GM23338 (cell line): ENCODE data around the gene MYH7. TPM values are rescaled to one million over a fixed set of nuclear protein-coding genes. Genes with fewer than 3 reads are reported as not detected.

Source experiments
- ATAC-seq: fragments of 200-7000 bp; cut with Tn5 transposase; 3 replicates; pipeline ENCODE4 v1.9.1; 2020
- DNase-seq: peaks from one replicate; pipeline ENCODE4 v3.0.0-alpha.2; 2015; ENCODE audit warnings: low spot score
- H2AFZ ChIP-seq: fragments of 200-600 bp; sonication (generic); 2 replicates; pipeline ENCODE4 v1.8.0; 2016; ENCODE audit warnings: antibody characterized with exemption, mild to moderate bottlenecking, moderate library complexity
- H3F3A ChIP-seq: fragments of 200-600 bp; sonication (generic); replicated peaks from 2 replicates; pipeline ENCODE4 v1.8.0; 2017; ENCODE audit warnings: antibody characterized with exemption, mixed run types, low read depth
- H3K27ac ChIP-seq: fragments of 200-600 bp; sonication (generic); 2 replicates; pipeline ENCODE4 v1.6.1; 2016; ENCODE audit warnings: low read depth
- H3K27me3 ChIP-seq: fragments of 200-600 bp; sonication (generic); 2 replicates; pipeline ENCODE4 v1.8.0; 2016; ENCODE audit warnings: mild to moderate bottlenecking, mixed run types, moderate library complexity; ENCODE audit not compliant: insufficient read depth
- H3K36me3 ChIP-seq: fragments of 200-600 bp; sonication (generic); 2 replicates; pipeline ENCODE4 v1.8.0; 2016; ENCODE audit warnings: mild to moderate bottlenecking; ENCODE audit not compliant: insufficient read depth
- H3K4me1 ChIP-seq: fragments of 200-600 bp; sonication (generic); 2 replicates; pipeline ENCODE4 v1.8.0; 2016; ENCODE audit warnings: mild to moderate bottlenecking, moderate library complexity; ENCODE audit not compliant: insufficient read depth
- H3K4me2 ChIP-seq: fragments of 200-600 bp; sonication (generic); 2 replicates; pipeline ENCODE4 v1.7.1; 2017; ENCODE audit warnings: mixed run types
- H3K4me3 ChIP-seq: fragments of 200-600 bp; sonication (generic); 2 replicates; pipeline ENCODE4 v1.6.1; 2016; ENCODE audit warnings: mixed run types
- H3K79me2 ChIP-seq: fragments of 200-600 bp; sonication (generic); replicated peaks from 2 replicates; pipeline ENCODE4 v1.8.0; 2017; ENCODE audit warnings: mild to moderate bottlenecking; ENCODE audit not compliant: insufficient read depth
- H3K9me2 ChIP-seq: fragments of 200-600 bp; sonication (generic); 2 replicates; pipeline ENCODE4 v1.8.0; 2017; ENCODE audit not compliant: insufficient read depth
- H4K20me1 ChIP-seq: fragments of 200-600 bp; sonication (generic); replicated peaks from 2 replicates; pipeline ENCODE4 v1.8.0; 2017; ENCODE audit warnings: mild to moderate bottlenecking; ENCODE audit not compliant: insufficient read depth
- H3K27ac Mint-ChIP-seq: 2 replicates; pipeline ENCODE4 v1.8.0; 2020; ENCODE audit warnings: inconsistent platforms, mild to moderate bottlenecking, moderate library complexity, mixed read lengths
- H3K27me3 Mint-ChIP-seq: 3 replicates; pipeline ENCODE4 v1.8.0; 2022; ENCODE audit warnings: low read depth, mild to moderate bottlenecking, moderate library complexity, mixed read lengths, inconsistent platforms; ENCODE audit not compliant: insufficient read depth, poor library complexity
- H3K36me3 Mint-ChIP-seq: 3 replicates; pipeline ENCODE4 v1.8.0; 2021; ENCODE audit warnings: low read depth, mild to moderate bottlenecking, inconsistent platforms, moderate library complexity, mixed read lengths
- H3K4me1 Mint-ChIP-seq: 3 replicates; pipeline ENCODE4 v1.8.0; 2020; ENCODE audit warnings: mild to moderate bottlenecking, inconsistent platforms, mixed read lengths
- H3K4me3 Mint-ChIP-seq: 3 replicates; pipeline ENCODE4 v1.8.0; 2021; ENCODE audit warnings: moderate library complexity, mild to moderate bottlenecking, inconsistent platforms, mixed read lengths
- H3K9me3 Mint-ChIP-seq: 3 replicates; pipeline ENCODE4 v1.8.0; 2020; ENCODE audit warnings: moderate library complexity, mild to moderate bottlenecking, inconsistent platforms, mixed read lengths
- EZH2phosphoT487 ChIP-seq: fragments of 200-600 bp; sonication (generic); IDR thresholded peaks from one replicate; pipeline ENCODE4 v1.8.1; 2018; ENCODE audit warnings: antibody characterized with exemption; ENCODE audit not compliant: unreplicated experiment
- JUNB ChIP-seq: IDR thresholded peaks from one replicate; pipeline ENCODE4 v1.6.1; 2016; ENCODE audit warnings: antibody characterized with exemption; ENCODE audit not compliant: unreplicated experiment
- NANOG ChIP-seq: IDR thresholded peaks from 2 replicates; pipeline ENCODE4 v1.6.1; 2016; ENCODE audit warnings: antibody characterized with exemption, borderline replicate concordance
- POLR2AphosphoS5 ChIP-seq: IDR thresholded peaks from 2 replicates; pipeline ENCODE4 v1.6.1; 2016; ENCODE audit warnings: antibody characterized with exemption, low read depth
- STAT1 ChIP-seq: IDR thresholded peaks from one replicate; pipeline ENCODE4 v1.6.1; 2016; ENCODE audit warnings: antibody characterized with exemption; ENCODE audit not compliant: unreplicated experiment
- ZNF114 ChIP-seq: fragments of 250-450 bp; sonication (Bioruptor Pico); IDR thresholded peaks from 2 replicates; pipeline ENCODE4 v1.5.0; 2020; ENCODE audit warnings: mild to moderate bottlenecking, moderate library complexity
- ZNF331 ChIP-seq: fragments of 250-450 bp; sonication (Bioruptor Pico); IDR thresholded peaks from 2 replicates; pipeline ENCODE4 v1.5.0; 2020; ENCODE audit warnings: low read depth, mild to moderate bottlenecking, moderate library complexity
- polyA plus RNA-seq: library from polyadenylated mRNA; unstranded; fragments of >200 nt; fragmentation: Nextera tagmentation; extraction: Ambion mirVana; gene quantifications from 2 replicates; pipeline ENCODE4 v1.2.1, GENCODE V29; 2016
- total RNA-seq: library from RNA; depleted of rRNA; stranded (reverse); fragments of >200 nt; shearing (Covaris generic); gene quantifications from 2 replicates; pipeline ENCODE4 v1.2.3, GENCODE V29; 2014
- TF ChIP-seq, protein P1 (sequence below): IDR thresholded peaks from 2 replicates; pipeline ENCODE4 v1.6.1; 2016; ENCODE audit warnings: antibody characterized with exemption
- TF ChIP-seq, protein P2 (sequence below): IDR thresholded peaks from one replicate; pipeline ENCODE4 v1.6.1; 2018; ENCODE audit warnings: antibody characterized with exemption; ENCODE audit not compliant: unreplicated experiment
- TF ChIP-seq, protein P3 (sequence below): fragments of 250-450 bp; sonication (Bioruptor Pico); IDR thresholded peaks from 2 replicates; pipeline ENCODE4 v1.5.0; 2020; ENCODE audit warnings: mild to moderate bottlenecking, moderate library complexity

The MYH7 gene
- total and polyA plus RNA-seq, 2 experiments from 2014 or later, result not detected

DNA sequence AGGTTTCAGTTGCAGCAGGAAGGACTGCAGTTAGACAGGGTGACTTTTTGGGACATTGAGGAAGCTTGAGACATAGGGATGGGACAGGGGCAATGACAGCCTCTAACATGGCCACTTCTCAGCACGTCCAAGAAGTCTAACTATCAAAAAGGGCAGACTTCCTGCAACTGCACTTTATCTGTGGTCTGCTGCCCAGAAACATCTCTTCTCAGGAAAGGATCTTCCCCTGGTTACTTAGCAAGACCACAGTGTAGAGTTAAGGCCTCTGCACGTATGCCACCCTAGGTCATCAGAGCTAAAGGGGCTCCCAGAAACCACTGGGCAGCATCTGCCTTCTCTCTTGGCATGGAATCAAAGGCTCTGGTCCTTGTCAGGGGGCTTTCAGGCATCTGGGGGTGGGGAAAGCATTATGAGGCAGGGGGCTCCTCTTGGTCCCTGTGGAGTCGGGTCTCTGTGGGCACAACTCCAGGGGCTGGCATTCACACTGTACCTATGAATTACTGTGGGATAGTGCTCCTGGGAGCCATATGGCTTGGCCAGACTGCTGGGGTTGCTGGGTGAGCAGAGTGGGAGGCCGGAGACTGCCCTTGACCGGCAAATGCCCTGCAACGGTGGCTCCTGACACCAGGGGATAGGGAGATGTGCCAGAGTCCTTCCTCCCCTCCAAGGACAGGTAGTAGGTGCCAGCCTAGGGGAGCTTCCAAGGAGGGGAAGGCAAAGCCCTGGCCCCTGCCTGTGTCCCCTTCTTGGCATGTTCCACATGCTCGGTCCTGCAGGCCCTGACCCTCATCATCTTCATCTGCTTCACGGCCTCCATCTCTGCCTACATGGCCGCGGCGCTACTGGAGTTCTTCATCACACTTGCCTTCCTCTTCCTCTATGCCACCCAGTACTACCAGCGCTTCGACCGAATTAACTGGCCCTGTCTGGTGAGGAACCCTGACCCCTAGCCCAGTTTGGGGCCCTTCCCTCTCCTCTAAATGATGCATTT, 57.6 kb downstream of the MYH7 start (continued):
- no peak for TF ChIP-seq ZNF114
- no peak for TF ChIP-seq EZH2phosphoT487
- TF ChIP-seq ZNF331 (CRISPR knock-in tag), result no peak
- no peak for TF ChIP-seq POLR2AphosphoS5
- TF ChIP-seq, protein P1, sequence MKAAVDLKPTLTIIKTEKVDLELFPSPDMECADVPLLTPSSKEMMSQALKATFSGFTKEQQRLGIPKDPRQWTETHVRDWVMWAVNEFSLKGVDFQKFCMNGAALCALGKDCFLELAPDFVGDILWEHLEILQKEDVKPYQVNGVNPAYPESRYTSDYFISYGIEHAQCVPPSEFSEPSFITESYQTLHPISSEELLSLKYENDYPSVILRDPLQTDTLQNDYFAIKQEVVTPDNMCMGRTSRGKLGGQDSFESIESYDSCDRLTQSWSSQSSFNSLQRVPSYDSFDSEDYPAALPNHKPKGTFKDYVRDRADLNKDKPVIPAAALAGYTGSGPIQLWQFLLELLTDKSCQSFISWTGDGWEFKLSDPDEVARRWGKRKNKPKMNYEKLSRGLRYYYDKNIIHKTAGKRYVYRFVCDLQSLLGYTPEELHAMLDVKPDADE, result no peak
- no peak for TF ChIP-seq STAT1
- TF ChIP-seq NANOG, result no peak

DNA sequence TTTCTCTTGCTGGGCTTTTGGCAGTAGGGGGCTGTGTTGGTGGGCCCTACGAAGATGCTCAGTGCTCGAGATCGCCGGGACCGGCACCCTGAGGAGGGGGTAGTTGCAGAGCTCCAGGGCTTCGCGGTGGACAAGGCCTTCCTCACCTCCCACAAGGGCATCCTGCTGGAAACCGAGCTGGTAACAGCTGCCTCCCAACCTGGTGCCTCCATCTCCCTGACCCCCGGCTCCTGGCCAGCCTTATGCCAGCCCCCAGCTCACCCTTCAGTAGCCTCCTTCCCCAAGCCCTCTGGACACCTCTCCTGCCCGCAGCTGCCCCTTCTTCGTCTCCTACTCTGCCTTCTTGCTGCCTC, 58.3 kb downstream of the MYH7 start:
- H3K27me3 Mint-ChIP-seq, result peaks cover 24% of the 10 kb centered on the region
- Histone ChIP-seq H3K36me3 (no peaks in the 10 kb centered on the region), H4K20me1 (no peaks in the 10 kb centered on the region; the same call in 1 of the 2 replicates), H3K27me3 (peaks cover 31% of the 10 kb centered on the region; the same call in 1 of the 2 replicates), H3K27ac (no peak overlapping the region), H3K9me2 (no peaks in the 10 kb centered on the region), H3K79me2 (no peaks in the 10 kb centered on the region), H3K4me3 (no peak overlapping the region), H3K4me2 (peak overlapping the region; percentile 78; the same call in 1 of the 2 replicates), H3K4me1 (peaks cover 9% of the 10 kb centered on the region; the same call in 1 of the 2 replicates), H3F3A (no peaks in the 10 kb centered on the region), H2AFZ (0 out of 2 replicates have a peak overlapping the region, but pooled peaks have one; percentile 95)
- H3K36me3 Mint-ChIP-seq, result no peaks in the 10 kb centered on the region
- no peak overlapping the region for H3K27ac Mint-ChIP-seq
- H3K4me3 Mint-ChIP-seq, result no peak overlapping the region
- H3K9me3 Mint-ChIP-seq, result no peaks in the 10 kb centered on the region; the same call in 2 of the 3 replicates
- peaks cover 19% of the 10 kb centered on the region for H3K4me1 Mint-ChIP-seq
- DNase-seq, result no peak
- ATAC-seq, result no peak
- TF ChIP-seq NANOG (no peak), POLR2AphosphoS5 (no peak), EZH2phosphoT487 (no peak), JUNB (no peak), ZNF331 (CRISPR knock-in tag) (no peak)
- TF ChIP-seq, protein P1, result no peak
- TF ChIP-seq, protein P2, sequence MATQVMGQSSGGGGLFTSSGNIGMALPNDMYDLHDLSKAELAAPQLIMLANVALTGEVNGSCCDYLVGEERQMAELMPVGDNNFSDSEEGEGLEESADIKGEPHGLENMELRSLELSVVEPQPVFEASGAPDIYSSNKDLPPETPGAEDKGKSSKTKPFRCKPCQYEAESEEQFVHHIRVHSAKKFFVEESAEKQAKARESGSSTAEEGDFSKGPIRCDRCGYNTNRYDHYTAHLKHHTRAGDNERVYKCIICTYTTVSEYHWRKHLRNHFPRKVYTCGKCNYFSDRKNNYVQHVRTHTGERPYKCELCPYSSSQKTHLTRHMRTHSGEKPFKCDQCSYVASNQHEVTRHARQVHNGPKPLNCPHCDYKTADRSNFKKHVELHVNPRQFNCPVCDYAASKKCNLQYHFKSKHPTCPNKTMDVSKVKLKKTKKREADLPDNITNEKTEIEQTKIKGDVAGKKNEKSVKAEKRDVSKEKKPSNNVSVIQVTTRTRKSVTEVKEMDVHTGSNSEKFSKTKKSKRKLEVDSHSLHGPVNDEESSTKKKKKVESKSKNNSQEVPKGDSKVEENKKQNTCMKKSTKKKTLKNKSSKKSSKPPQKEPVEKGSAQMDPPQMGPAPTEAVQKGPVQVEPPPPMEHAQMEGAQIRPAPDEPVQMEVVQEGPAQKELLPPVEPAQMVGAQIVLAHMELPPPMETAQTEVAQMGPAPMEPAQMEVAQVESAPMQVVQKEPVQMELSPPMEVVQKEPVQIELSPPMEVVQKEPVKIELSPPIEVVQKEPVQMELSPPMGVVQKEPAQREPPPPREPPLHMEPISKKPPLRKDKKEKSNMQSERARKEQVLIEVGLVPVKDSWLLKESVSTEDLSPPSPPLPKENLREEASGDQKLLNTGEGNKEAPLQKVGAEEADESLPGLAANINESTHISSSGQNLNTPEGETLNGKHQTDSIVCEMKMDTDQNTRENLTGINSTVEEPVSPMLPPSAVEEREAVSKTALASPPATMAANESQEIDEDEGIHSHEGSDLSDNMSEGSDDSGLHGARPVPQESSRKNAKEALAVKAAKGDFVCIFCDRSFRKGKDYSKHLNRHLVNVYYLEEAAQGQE, result no peak
- TF ChIP-seq, protein P3, sequence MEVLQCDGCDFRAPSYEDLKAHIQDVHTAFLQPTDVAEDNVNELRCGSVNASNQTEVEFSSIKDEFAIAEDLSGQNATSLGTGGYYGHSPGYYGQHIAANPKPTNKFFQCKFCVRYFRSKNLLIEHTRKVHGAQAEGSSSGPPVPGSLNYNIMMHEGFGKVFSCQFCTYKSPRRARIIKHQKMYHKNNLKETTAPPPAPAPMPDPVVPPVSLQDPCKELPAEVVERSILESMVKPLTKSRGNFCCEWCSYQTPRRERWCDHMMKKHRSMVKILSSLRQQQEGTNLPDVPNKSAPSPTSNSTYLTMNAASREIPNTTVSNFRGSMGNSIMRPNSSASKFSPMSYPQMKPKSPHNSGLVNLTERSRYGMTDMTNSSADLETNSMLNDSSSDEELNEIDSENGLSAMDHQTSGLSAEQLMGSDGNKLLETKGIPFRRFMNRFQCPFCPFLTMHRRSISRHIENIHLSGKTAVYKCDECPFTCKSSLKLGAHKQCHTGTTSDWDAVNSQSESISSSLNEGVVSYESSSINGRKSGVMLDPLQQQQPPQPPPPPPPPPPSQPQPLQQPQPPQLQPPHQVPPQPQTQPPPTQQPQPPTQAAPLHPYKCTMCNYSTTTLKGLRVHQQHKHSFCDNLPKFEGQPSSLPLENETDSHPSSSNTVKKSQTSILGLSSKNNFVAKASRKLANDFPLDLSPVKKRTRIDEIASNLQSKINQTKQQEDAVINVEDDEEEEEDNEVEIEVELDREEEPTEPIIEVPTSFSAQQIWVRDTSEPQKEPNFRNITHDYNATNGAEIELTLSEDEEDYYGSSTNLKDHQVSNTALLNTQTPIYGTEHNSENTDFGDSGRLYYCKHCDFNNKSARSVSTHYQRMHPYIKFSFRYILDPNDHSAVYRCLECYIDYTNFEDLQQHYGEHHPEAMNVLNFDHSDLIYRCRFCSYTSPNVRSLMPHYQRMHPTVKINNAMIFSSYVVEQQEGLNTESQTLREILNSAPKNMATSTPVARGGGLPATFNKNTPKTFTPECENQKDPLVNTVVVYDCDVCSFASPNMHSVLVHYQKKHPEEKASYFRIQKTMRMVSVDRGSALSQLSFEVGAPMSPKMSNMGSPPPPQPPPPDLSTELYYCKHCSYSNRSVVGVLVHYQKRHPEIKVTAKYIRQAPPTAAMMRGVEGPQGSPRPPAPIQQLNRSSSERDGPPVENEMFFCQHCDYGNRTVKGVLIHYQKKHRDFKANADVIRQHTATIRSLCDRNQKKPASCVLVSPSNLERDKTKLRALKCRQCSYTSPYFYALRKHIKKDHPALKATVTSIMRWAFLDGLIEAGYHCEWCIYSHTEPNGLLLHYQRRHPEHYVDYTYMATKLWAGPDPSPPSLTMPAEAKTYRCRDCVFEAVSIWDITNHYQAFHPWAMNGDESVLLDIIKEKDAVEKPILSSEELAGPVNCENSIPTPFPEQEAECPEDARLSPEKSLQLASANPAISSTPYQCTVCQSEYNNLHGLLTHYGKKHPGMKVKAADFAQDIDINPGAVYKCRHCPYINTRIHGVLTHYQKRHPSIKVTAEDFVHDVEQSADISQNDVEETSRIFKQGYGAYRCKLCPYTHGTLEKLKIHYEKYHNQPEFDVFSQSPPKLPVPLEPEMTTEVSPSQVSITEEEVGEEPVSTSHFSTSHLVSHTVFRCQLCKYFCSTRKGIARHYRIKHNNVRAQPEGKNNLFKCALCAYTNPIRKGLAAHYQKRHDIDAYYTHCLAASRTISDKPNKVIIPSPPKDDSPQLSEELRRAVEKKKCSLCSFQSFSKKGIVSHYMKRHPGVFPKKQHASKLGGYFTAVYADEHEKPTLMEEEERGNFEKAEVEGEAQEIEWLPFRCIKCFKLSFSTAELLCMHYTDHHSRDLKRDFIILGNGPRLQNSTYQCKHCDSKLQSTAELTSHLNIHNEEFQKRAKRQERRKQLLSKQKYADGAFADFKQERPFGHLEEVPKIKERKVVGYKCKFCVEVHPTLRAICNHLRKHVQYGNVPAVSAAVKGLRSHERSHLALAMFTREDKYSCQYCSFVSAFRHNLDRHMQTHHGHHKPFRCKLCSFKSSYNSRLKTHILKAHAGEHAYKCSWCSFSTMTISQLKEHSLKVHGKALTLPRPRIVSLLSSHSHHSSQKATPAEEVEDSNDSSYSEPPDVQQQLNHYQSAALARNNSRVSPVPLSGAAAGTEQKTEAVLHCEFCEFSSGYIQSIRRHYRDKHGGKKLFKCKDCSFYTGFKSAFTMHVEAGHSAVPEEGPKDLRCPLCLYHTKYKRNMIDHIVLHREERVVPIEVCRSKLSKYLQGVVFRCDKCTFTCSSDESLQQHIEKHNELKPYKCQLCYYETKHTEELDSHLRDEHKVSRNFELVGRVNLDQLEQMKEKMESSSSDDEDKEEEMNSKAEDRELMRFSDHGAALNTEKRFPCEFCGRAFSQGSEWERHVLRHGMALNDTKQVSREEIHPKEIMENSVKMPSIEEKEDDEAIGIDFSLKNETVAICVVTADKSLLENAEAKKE (CRISPR knock-in tag), result no peak
